SK-N-SH (cell line): ENCODE results near the gene MAX.

Source experiments
- FOXJ3 ChIP-seq: sonication (generic); formaldehyde crosslinking; IDR thresholded peaks from 2 replicates; pipeline ENCODE4 v1.5.1; 2020; ENCODE audit warnings: mild to moderate bottlenecking, missing genetic modification reagents
- REST ChIP-seq: IDR thresholded peaks from 2 replicates; pipeline ENCODE4 v1.6.1; 2012; ENCODE audit warnings: mild to moderate bottlenecking, low read depth, low read length, moderate library complexity
- USF2 ChIP-seq: fragments of 150-350 bp; IDR thresholded peaks from 2 replicates; pipeline ENCODE4 v1.6.1; 2017; ENCODE audit warnings: antibody characterized with exemption, low read length, low read depth, borderline replicate concordance

- TF ChIP-seq USF2 (no peak), FOXJ3 (no peak), REST (no peak)
These were observed 41.9 kb upstream of the MAX start for GRCh38 chr14:65144170-65144569.
